ENCODE results near the gene ASPG. TPM values are rescaled to one million over a fixed set of nuclear protein-coding genes. Genes with fewer than 3 reads are reported as not detected.

ASPG gene
- polyA plus RNA-seq, 1 donor, result 11.7 TPM

GRCh38 chr14:104048758-104049507, 36.6 kb upstream of the ASPG start:
- no peaks in the 10 kb centered on the region for H3K36me3 ChIP-seq (ENCODE audit: control insufficient read depth, insufficient read depth, low read length)
- no peak overlapping the region for H3K27ac ChIP-seq (ENCODE audit: low read length)
- no peaks in the 10 kb centered on the region for H3K9me3 ChIP-seq (ENCODE audit: control insufficient read depth, low read depth, low read length)
- no peak overlapping the region for H3K4me3 ChIP-seq (ENCODE audit: low read length)
- no peak for DNase-seq
- H3K4me1 ChIP-seq (ENCODE audit: control insufficient read depth, insufficient read depth, low read length), result no peaks in the 10 kb centered on the region
- WGBS (ENCODE audit: insufficient coverage, low lambda C conversion rate), result no CpG with 5 or more reads among the region's 2 CpGs
- no peaks in the 10 kb centered on the region for H3K27me3 ChIP-seq (ENCODE audit: control insufficient read depth, insufficient read depth, low read length)

DNA sequence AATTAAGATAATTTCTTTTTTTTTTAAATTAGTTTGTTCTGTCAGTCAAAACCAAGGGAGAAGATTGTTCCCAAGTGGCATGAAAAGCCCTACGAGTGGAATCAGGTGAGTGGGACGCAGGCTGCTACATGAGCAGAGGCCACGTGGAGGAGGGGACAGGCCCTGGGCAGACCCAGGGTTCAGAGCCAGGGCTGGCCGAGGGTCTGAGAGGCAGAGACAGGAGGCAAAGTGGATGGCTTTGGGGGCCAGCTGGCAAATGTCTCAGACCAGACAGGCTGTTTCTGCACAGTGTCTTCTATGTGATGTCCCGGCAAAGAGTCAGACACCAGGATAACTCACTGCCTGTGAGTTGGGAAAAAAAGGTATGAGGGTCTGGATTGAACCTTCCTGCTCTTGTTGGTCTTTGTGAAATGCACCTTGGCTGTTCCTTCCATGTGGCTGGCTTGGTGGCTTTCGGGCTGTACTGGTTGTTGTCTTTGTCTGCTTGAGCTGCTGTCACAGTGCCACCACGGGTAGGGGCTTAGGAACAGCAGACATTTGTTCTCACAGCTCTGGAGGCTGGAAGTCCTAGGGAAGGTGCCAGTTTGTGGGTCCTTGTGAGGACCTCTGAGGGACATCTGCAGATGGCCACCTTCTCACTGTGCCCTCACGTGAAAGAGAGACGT, 35.8 kb upstream of the ASPG start:
- H3K27me3 ChIP-seq (ENCODE audit: control insufficient read depth, insufficient read depth, low read length), result no peaks in the 10 kb centered on the region
- H3K4me3 ChIP-seq (ENCODE audit: low read length), result no peak overlapping the region
- no peak overlapping the region for H3K27ac ChIP-seq (ENCODE audit: low read length)
- H3K36me3 ChIP-seq (ENCODE audit: control insufficient read depth, insufficient read depth, low read length), result no peaks in the 10 kb centered on the region
- no CpG with 5 or more reads among the region's 9 CpGs for WGBS (ENCODE audit: insufficient coverage, low lambda C conversion rate)
- no peaks in the 10 kb centered on the region for H3K4me1 ChIP-seq (ENCODE audit: control insufficient read depth, insufficient read depth, low read length)
- no peaks in the 10 kb centered on the region for H3K9me3 ChIP-seq (ENCODE audit: control insufficient read depth, low read depth, low read length)
- DNase-seq, result no peak

GRCh38 chr14:104051092-104051813, 34.2 kb upstream of the ASPG start:
- H3K4me3 ChIP-seq (ENCODE audit: low read length), result no peak overlapping the region
- no peaks in the 10 kb centered on the region for H3K36me3 ChIP-seq (ENCODE audit: control insufficient read depth, insufficient read depth, low read length)
- H3K27ac ChIP-seq (ENCODE audit: low read length), result no peak overlapping the region
- H3K27me3 ChIP-seq (ENCODE audit: control insufficient read depth, insufficient read depth, low read length), result no peaks in the 10 kb centered on the region
- DNase-seq, result no peak
- WGBS (ENCODE audit: insufficient coverage, low lambda C conversion rate), result 94% methylated on average over 2 of the region's 5 CpGs
- no peaks in the 10 kb centered on the region for H3K4me1 ChIP-seq (ENCODE audit: control insufficient read depth, insufficient read depth, low read length)
- no peaks in the 10 kb centered on the region for H3K9me3 ChIP-seq (ENCODE audit: control insufficient read depth, low read depth, low read length)

GRCh38 chr14:104054222-104054905, 31.1 kb upstream of the ASPG start:
- Histone ChIP-seq H3K4me3 (ENCODE audit: low read length) (no peak overlapping the region), H3K27me3 (ENCODE audit: control insufficient read depth, insufficient read depth, low read length) (peaks cover 3% of the 10 kb centered on the region), H3K36me3 (ENCODE audit: control insufficient read depth, insufficient read depth, low read length) (no peaks in the 10 kb centered on the region), H3K4me1 (ENCODE audit: control insufficient read depth, insufficient read depth, low read length) (no peaks in the 10 kb centered on the region), H3K27ac (ENCODE audit: low read length) (no peak overlapping the region), H3K9me3 (ENCODE audit: control insufficient read depth, low read depth, low read length) (no peaks in the 10 kb centered on the region)
- DNase-seq, result no peak
- 60% methylated on average over 1 of the region's 16 CpGs for WGBS (ENCODE audit: insufficient coverage, low lambda C conversion rate)

- no peak for DNase-seq
- H3K4me1 ChIP-seq (ENCODE audit: control insufficient read depth, insufficient read depth, low read length), result no peaks in the 10 kb centered on the region
- H3K9me3 ChIP-seq (ENCODE audit: control insufficient read depth, low read depth, low read length), result no peaks in the 10 kb centered on the region
- no peak overlapping the region for H3K4me3 ChIP-seq (ENCODE audit: low read length)
- WGBS (ENCODE audit: insufficient coverage, low lambda C conversion rate), result no CpG with 5 or more reads among the region's 1 CpG
- H3K27ac ChIP-seq (ENCODE audit: low read length), result no peak overlapping the region
- H3K36me3 ChIP-seq (ENCODE audit: control insufficient read depth, insufficient read depth, low read length), result no peaks in the 10 kb centered on the region
- H3K27me3 ChIP-seq (ENCODE audit: control insufficient read depth, insufficient read depth, low read length), result peaks cover 3% of the 10 kb centered on the region
Measured at GRCh38 chr14:104062281-104062680, 23.2 kb upstream of the ASPG start.

DNA sequence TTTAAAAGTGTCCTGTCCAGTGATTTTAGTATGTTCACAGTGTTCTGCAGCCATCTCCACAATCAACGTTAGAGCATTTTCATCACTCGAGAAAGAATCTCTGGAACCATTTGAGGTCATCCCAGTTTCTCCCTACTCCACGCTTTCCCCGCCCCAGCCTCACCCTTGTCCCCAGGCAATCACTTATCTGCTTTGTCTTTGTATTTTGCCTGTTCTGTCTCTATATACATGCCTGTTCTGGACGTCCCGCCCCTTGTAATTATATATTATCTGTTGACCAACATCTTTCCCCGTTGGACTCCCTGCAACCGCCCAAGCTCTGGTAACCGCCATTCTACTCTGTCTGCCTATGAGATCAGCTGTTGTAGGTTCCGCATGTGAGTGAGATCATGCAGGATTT, 21.5 kb upstream of the ASPG start:
- Histone ChIP-seq H3K9me3 (ENCODE audit: control insufficient read depth, low read depth, low read length) (no peaks in the 10 kb centered on the region), H3K4me1 (ENCODE audit: control insufficient read depth, insufficient read depth, low read length) (no peaks in the 10 kb centered on the region), H3K36me3 (ENCODE audit: control insufficient read depth, insufficient read depth, low read length) (no peaks in the 10 kb centered on the region), H3K27ac (ENCODE audit: low read length) (no peak overlapping the region), H3K4me3 (ENCODE audit: low read length) (no peak overlapping the region), H3K27me3 (ENCODE audit: control insufficient read depth, insufficient read depth, low read length) (peaks cover 2% of the 10 kb centered on the region)
- WGBS (ENCODE audit: insufficient coverage, low lambda C conversion rate), result 90% methylated on average over 2 of the region's 10 CpGs
- no peak for DNase-seq

DNA sequence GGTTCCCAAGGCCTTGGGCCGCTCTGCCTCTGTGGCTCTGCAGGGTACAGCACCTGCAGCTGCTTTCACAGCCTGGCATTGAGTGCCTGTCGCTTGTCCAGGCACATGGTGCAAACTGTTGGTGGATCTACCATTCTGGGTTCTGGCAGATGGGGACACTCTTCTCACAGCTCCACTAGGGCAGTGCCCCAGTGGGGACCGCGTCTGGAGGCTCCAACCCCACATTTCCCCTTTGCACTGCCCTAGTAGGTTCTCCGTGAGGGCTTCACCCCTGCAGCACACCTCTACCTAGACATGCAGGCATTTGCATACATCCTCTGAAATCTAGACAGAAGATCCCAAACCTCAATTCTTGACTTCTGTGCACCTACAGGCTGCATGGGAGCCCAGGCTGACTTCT, 19.2 kb upstream of the ASPG start:
- no peaks in the 10 kb centered on the region for H3K9me3 ChIP-seq (ENCODE audit: control insufficient read depth, low read depth, low read length)
- no CpG with 5 or more reads among the region's 5 CpGs for WGBS (ENCODE audit: insufficient coverage, low lambda C conversion rate)
- peaks cover 2% of the 10 kb centered on the region for H3K27me3 ChIP-seq (ENCODE audit: control insufficient read depth, insufficient read depth, low read length)
- no peaks in the 10 kb centered on the region for H3K4me1 ChIP-seq (ENCODE audit: control insufficient read depth, insufficient read depth, low read length)
- no peak overlapping the region for H3K4me3 ChIP-seq (ENCODE audit: low read length)
- DNase-seq, result no peak
- H3K27ac ChIP-seq (ENCODE audit: low read length), result no peak overlapping the region
- H3K36me3 ChIP-seq (ENCODE audit: control insufficient read depth, insufficient read depth, low read length), result no peaks in the 10 kb centered on the region

DNA sequence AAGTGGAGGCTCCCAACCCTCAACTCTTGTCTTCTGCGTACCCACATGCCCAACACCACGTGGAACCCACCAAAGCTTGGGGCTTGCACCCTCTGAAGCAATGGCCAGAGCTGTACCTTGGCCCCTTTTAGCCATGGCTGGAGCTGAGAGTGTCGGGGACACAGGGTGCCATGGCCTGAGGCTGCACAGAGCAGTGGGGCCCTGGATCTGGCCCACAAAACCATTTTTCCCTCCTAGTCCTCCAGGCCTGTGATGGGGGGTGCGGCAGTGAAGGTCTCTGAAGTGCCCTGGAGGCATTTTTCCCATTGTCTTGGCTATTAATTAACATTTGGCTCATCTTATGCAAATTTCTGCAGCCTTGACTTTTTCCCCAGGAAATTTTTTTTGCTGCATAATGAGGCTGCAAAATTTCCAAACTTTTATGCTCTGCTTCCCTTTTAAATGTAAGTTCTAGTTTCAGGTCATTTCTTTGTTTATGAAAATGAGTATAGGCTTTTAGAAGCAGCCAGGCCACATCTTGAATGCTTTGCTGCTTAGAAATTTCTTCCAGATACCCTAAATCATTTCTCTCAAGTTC, 18.7 kb upstream of the ASPG start:
- DNase-seq, result no peak
- Histone ChIP-seq H3K27ac (ENCODE audit: low read length) (no peak overlapping the region), H3K4me3 (ENCODE audit: low read length) (no peak overlapping the region), H3K27me3 (ENCODE audit: control insufficient read depth, insufficient read depth, low read length) (peaks cover 1% of the 10 kb centered on the region), H3K4me1 (ENCODE audit: control insufficient read depth, insufficient read depth, low read length) (no peaks in the 10 kb centered on the region), H3K36me3 (ENCODE audit: control insufficient read depth, insufficient read depth, low read length) (no peaks in the 10 kb centered on the region), H3K9me3 (ENCODE audit: control insufficient read depth, low read depth, low read length) (no peaks in the 10 kb centered on the region)
- whole genome bisulfite sequencing (ENCODE audit: insufficient coverage, low lambda C conversion rate), result no CpG with 5 or more reads among the region's 4 CpGs

DNA sequence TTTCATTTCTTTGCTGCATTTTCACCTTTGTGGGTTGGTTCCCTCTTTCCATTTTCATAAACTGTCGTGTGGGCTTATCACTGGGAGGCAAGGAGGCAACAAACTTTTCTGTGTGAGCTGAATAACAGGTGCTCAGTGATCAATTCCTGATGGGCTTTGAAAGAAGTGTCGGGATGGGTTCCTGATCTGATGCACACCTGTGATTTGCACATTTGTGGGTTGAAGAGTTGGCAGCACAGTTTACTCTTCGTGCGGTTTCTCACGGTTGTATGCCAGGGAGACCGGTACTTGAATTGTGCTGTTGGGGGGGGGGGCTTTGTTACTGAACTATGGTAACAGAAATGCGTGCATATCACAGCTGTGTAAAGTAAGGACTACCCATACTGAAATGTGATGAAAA, 16.0 kb upstream of the ASPG start:
- H3K27ac ChIP-seq (ENCODE audit: low read length), result no peak overlapping the region
- H3K4me1 ChIP-seq (ENCODE audit: control insufficient read depth, insufficient read depth, low read length), result no peaks in the 10 kb centered on the region
- H3K4me3 ChIP-seq (ENCODE audit: low read length), result no peak overlapping the region
- DNase-seq, result no peak
- H3K9me3 ChIP-seq (ENCODE audit: control insufficient read depth, low read depth, low read length), result no peaks in the 10 kb centered on the region
- H3K36me3 ChIP-seq (ENCODE audit: control insufficient read depth, insufficient read depth, low read length), result no peaks in the 10 kb centered on the region
- WGBS (ENCODE audit: insufficient coverage, low lambda C conversion rate), result 70% methylated on average over 2 of the region's 7 CpGs
- H3K27me3 ChIP-seq (ENCODE audit: control insufficient read depth, insufficient read depth, low read length), result no peaks in the 10 kb centered on the region

GRCh38 chr14:104072586-104072985, 12.9 kb upstream of the ASPG start:
- DNase-seq, result no peak
- Histone ChIP-seq H3K9me3 (ENCODE audit: control insufficient read depth, low read depth, low read length) (no peaks in the 10 kb centered on the region), H3K4me1 (ENCODE audit: control insufficient read depth, insufficient read depth, low read length) (no peaks in the 10 kb centered on the region), H3K4me3 (ENCODE audit: low read length) (no peak overlapping the region), H3K27ac (ENCODE audit: low read length) (no peak overlapping the region), H3K36me3 (ENCODE audit: control insufficient read depth, insufficient read depth, low read length) (no peaks in the 10 kb centered on the region), H3K27me3 (ENCODE audit: control insufficient read depth, insufficient read depth, low read length) (no peaks in the 10 kb centered on the region)
- WGBS (ENCODE audit: insufficient coverage, low lambda C conversion rate), result 83% methylated on average over 2 of the region's 3 CpGs

Data from large intestine (tissue), 3 donors.